ENCODE data around the gene KANSL3.
A peak's percentile ranks its signal among the peaks of the same experiment; 100 is the strongest.
"Not testable (repeated sequence)": the region's sequence is repeated elsewhere in the genome, so short reads cannot be mapped to it uniquely, and the experiment has no call there.

The KANSL3 gene

DNA sequence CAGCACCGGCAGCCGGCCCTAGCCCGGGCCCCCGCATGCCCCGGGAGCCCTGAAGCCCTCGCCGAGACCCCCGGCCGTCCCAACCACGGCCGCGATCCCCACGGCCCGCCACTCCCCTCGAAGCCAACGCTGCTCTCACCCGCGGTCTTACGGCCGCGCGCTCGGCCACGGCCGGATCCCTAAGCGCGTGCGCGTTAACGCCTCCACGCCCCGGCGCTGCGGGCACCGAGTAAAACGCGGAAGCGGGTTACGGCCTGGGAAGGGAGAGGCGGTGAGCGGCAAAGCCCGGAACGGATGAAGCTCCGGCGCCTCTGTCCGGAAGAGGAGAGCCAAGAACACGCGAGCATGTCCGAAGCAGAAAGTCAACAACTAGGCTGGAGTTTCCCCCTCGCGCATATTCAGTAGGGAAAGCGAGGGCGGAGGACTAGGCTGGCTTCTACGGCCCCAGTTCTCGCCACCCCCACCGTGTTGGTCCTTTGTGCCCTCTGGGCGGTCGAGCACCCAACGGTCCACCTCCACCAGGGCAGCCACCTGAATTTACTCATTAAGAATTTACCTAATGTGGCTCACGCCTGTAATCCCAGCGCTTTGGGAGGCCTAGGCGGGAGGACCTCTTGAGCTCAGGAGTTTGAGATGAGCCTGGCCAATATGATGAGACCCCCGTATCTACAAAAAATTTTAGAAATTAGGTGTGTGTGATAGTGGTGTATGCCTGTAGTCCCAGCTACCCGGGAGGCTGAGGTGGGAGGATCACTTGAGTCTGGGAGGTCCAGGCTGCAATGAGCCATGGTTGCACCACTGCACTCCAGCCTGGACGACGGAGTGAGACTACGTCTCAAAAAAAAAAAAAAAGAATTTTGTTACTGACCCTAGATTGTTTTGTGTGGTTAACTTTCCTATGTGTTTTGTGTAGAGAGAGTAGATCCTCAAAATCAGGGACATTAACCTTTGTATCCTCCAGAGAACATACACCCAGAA lies at the start of gene KANSL3:
Gene KANSL3, minus strand, starts transcription at position 169 of the 978 bp plus-strand sequence. CDS start 1,177 bp downstream, outside the sequence.
- peak; percentile 80 to 84 for DNase-seq (ENCODE audit: low read depth in 1 of 2, low spot score in 1 of 2)

DNA sequence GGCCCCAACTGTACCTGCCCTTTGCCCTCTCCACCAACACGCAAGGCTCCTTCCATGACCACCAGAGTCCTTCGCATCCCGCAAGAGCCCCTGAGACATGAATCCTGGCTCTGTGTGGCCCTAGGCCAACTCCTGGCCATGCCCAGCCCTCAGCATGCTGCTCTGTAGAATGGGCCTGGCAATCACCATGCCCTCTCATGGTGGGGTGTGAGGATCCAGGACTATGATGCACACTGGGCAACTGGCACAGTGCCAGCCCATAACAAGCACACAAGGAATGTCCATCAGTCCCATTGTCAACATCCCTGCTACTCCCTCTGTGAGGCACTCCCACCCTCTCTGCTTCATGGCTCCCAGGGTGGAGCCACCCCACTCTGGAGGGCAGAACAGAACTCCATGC lies 49.2 kb upstream of the KANSL3 start:
- DNase-seq (ENCODE audit: low read depth in 1 of 2, low spot score in 1 of 2), result no peak

DNA sequence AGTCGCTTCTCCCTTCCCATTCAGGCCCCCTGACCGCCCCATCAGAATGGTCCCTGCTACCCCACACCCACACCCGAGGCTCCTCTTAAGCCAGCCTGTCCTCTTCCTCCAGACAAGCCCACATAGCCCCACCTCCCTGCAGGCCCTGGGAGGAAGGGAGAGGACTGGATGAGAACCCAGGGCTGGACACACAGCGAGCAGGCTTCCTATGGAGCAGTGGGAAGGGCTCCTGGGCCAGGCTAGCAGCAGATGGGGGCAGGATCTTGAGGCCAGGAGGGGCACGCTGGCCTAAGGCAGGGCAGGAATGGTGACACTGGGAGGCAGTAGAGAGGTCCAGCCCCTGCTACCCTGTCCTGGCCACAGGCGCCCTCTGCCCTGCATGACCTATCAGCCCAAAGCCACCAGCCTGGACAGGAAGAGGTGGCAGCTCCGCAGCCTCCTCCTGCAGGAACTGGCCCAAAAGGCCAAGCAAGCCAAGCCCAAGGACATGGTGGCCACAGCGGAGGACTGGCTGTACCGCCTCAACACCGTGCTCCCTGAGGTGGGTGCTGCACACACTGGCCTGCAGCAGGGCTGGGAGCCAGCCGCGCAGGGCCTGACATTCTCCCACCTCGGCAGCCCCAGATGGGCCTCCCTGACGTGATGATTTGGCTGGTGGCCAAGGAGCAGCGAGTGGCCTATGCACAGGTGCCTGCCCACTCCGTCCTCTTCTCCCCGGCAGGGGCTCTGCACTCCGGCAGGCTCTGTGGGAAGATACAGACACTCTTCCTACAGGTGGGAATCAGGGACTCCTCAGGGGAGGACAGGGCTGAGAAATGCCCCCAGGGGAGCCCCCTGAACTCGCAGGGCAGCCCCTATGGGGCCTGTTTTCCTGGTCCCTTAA lies 47.7 kb upstream of the KANSL3 start:
- no peak for DNase-seq (ENCODE audit: low read depth in 1 of 2, low spot score in 1 of 2)

DNA sequence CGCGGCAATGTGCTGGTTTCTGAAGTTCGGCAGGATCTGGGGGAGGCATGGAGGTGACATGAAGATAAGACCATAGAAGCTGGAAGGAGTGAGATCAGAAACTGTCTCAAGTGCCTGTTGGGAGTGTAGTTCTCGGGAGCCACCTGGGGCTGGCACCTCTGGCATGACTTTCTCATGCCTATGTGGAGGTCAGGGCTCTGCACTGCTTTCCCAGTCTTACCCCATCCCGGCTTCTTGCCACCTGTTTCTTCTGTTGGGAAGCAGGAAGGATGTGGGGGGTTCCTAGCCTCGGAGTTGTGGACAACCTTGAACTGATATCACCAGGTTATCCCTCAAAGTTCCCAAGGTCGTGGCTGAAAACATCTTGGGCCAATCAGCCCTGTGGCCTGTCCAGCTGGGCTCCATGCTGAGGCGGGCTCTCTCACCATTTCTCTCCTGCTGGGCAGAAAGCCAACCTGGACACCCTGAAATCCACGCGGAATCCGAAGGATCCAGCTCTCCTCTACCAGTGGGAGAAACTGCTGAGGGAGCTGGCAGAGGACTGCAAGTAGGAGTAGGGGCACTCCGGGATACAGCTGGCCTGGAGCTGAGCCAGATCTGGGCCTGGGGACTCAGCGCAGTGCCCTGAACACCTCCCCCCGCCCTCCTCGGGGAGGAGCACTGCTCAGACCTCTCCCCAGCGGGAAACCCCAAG lies 46.9 kb upstream of the KANSL3 start:
- no peak for DNase-seq (ENCODE audit: low read depth in 1 of 2, low spot score in 1 of 2)

DNA sequence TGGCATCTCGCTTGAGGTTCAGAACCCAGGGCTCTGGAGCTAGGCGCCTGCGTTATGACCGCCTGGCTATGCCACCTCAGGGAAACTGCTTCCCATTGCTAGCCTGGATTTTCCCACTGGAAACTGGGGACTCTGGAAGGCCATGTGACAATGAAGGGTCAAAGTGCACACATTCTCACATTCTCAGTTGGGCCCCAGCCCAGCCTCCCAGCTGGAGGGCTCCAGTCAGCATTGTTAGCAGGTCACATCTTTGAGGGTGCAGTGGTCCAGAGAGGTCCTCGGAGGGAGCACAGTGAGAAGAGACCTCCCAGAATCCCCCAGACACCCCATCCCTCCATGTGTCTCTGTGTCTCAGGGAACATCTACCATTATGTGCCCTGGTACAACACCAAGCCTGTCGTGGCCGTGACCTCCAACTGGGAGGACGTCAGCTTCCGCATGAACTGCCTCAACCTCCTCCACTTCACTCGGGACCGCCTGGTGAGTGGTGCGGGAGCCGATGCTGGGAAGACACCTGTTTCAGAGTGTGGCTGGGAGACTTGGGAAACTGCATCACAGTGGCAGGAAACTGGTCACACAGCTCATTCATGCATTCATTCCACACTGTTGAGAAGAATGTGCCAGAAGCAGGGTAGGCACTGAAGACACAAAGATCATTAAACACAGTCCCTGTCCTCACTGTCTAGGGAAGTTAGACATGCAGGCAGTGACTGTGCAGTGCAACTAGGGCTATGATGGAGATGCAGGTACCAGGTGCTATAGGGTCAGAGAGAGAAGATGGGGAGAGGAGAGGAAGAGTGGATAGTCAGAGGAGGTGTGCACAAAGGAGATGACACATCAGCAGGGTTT lies 46.1 kb upstream of the KANSL3 start:
- DNase-seq (ENCODE audit: low read depth in 1 of 2, low spot score in 1 of 2), result no peak

DNA sequence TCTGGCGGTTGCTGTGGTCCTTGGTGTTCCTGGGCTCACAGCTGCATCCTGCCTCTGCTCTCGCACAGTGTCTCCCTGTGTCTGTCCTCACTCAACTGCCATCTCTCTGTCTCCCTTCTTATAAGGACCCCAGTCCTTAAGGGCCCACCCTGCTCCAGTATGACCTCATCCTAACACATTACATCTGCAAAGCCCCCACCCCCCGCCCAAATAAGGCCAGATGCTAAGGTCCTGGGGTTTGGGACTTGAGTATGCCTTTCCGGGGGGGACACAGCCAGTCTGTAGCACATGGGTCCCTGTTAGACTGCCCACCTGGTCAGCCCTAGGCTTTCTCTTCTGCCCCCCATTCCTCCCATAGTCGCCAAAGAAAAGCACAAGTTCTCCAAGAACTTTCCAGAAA lies 45.2 kb upstream of the KANSL3 start:
- DNase-seq (ENCODE audit: low read depth in 1 of 2, low spot score in 1 of 2), result no peak

DNA sequence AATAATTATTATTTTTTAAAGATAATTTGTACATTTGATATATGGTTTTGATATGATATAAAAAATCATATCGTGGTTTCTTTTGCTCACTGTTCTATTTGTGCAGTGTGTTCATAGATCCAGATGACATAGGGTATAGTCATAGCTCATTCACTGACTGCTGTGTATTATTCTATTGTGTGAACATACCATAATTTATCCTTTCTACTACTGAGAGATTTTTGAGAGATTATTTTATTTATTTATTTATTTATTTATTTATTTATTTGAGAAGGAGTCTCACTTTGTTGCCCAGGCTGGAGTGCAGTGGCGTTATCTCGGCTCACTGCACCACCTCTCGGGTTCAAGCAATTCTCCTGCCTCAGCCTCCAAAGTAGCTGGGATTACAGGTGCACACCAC lies 43.4 kb upstream of the KANSL3 start:
- no peak for DNase-seq (ENCODE audit: low read depth in 1 of 2, low spot score in 1 of 2)

DNA sequence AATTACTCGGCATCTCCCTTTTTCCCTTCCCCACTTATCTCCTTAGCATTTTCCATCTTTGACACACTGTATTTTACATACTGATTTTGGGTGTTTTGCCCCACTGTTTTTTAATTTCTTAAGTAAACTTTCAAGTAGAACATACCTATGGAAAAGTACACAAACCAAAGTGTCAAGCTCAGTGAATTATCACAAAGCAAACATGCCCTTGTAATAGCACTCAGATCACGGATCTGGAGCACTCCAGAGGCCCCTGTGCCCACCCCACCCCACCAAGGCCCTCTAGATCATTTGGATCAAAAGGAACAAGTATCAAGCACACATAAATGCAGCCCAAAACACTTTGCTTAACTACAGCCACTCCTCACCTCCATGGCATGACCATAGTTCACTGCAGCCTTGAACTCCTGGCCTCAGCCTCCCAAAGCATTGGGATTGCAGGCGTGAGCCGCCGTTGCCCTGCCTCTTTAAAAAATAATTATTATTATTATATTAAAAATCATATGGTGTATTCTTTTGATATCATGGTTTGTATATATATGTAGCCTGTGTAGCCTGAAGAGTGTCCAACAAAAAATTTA lies 42.5 kb upstream of the KANSL3 start:
- no peak for DNase-seq (ENCODE audit: low read depth in 1 of 2, low spot score in 1 of 2)

DNA sequence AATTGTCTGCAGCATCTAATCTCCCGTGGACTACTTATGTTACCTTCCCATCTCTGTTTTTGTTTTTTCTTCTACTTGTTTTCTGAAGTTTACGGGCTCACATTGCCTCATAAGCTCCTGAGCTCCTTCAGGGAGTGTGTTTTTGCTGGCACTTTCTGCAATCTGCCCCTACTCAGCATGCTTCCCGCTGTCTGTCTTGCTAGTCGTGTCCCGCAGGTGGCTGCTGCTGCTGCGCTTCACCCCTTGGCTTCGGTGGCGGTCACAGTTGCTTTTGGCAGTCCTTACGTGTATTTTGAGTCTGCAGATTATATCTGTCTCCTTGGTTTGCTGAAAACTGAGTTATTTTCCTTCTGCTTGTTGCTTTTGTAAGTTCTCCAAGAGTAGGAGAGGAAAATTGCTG lies 41.7 kb upstream of the KANSL3 start:
- DNase-seq (ENCODE audit: low read depth in 1 of 2, low spot score in 1 of 2), result no peak

DNA sequence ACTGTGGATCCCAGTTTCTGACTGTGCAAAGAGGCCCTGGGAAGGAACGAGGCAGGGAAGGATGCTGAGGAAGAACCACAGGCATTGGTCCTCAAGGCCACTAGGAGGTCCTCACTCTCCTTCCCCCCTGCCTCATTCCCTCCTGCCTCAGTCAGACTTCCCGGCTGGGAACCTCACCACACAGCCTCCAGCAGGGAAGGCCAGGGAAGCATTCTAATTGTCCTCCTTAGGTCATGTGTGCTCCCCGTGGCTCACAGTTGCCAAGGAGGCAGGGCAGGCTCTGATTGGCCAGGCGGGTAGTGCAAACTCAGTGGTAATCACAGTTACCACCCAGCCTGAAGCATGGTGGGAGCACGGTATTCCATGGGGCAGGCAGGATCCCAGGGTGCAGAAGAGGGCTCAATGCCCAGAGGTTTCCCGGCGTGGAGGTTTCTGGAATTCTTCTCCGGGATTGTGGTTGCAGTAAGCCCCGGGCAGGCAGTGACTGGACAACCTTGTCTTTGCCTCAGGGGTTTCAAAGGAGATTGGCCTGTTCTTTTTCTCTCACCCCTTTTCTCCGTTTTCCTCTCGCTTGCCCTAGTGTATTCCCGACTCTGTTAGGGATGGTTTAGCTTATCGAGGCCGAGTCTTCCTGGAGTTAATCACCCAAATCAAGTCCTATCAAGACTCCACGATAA lies 31.6 kb upstream of the KANSL3 start:
- DNase-seq (ENCODE audit: low read depth in 1 of 2, low spot score in 1 of 2), result no peak

DNA sequence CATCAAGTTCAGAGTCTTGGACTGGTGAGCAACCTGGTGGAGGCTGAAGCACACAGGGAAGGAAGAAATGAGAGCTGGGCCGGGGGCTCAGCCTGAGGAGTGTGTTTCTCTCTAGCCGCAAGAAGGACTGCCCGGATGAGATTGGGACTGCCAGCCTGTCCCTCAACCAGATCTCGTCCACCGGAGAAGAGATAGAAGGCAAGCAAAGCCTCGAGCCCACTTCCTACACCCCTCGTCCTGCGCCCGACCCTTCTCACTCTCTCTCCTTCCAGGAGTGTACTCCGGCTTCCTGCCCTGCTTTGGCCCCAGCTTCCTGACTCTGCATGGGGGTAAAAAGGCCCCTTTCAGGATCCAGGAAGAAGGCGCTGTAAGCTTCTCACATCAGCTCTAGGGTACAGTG lies 30.7 kb upstream of the KANSL3 start:
- no peak for DNase-seq (ENCODE audit: low read depth in 1 of 2, low spot score in 1 of 2)

DNA sequence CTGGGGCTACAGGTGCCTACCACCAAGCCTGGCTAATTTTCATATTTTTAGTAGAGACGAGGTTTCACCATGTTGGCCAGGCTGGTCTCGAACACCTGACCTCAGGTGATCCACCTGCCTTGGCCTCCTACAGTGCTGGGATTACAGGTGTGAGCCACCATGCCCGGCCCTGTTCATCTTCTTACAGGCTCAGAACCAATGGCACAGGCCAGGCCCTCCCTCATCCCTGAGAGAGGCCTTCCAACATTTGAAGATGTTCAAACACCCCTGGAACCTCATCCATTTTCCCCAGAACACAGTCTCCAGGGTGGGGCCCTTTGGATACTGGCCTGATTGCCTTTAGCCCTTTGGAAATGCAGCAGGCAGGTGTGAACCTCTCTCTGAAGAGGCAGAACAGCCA lies 27.6 kb upstream of the KANSL3 start:
- not testable (repeated sequence) for DNase-seq (ENCODE audit: low read depth in 1 of 2, low spot score in 1 of 2)

DNA sequence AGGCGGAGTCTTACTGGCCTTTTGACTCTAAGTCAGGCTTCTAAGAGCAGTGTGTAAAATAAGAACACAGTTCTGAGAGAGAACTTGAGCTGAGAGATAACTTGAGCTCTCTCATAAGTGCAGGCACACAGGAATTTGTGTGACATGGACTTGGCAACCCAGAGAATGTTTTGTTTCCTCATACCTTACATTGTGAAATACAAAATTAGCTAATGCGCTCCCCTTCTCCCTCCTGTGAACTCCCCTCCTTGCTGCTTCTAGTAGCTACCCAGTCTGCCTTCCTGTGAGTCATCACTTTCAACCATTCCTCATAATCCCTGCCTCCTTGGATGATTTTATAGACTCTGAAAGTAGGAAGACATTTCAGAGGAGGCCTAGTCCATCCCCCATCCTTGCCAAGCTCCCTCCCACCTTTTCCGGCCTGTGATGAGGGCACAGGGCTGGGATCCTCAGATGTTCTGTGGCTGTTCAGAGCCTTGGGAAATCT lies 27.0 kb upstream of the KANSL3 start:
- DNase-seq (ENCODE audit: low read depth in 1 of 2, low spot score in 1 of 2), result no peak

DNA sequence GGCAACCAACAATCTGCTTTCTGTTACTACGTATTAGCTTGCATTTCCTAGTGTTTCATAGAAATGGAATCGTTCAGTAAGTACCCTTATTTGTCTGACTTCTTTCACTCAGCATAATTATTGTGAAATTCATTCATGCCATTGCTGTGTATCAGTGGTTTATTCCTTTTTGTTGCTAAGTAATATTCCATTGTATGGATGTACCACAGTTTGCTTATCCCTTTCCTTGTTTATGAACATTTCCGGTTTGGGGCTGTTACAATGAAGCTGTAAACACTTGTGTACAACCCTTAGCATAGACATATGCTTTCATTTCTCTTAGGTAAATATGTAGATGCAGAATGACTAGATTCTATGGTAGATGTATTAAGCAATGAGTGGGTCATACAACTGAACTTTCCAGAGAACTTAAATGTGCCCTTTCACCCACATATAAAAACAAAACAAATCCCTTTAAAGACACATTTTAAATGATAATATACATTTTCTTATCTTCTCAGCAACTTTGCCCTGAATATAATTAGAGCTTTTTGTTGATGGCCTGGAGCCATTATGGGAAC lies 26.3 kb upstream of the KANSL3 start:
- DNase-seq (ENCODE audit: low read depth in 1 of 2, low spot score in 1 of 2), result no peak

DNA sequence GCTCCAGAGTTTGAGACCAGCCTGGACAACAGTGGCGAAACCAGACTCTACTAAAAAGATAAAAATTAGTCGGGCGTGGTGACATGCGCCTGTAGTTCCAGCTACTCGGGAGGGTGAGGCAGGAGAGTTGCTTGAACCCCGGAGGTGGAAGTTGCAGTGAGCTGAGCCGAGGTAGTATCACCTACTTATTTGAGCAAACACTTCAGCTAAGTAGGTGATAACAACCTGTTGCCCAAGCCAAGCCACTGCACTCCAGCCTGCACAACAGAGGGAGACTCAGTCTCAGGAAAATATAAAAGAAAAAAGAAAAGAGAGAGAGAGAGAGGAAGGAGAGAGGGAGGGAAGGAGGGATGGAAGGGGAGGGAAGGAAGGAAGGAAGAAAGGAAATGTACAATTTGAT lies 25.7 kb upstream of the KANSL3 start:
- DNase-seq (ENCODE audit: low read depth in 1 of 2, low spot score in 1 of 2), result no peak

DNA sequence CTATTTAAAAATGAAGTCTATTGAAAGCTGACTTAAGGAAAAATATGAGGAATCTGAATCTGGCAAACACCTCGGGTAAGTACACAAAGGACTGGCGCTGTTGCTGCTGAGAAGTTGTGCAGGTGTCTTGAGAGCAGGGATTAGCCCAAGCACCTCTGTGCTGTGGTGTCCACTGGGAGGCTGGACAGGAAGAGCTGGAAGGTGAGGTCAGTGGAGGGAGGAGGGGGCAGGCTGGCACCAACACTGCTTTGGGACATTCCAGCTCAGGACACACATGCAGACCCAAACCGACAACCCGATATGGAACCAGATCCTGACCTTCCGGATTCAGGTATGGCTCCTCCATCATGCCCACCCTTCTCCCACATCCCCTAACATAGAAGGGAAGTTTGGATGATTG lies 25.1 kb upstream of the KANSL3 start:
- no peak for DNase-seq (ENCODE audit: low read depth in 1 of 2, low spot score in 1 of 2)

DNA sequence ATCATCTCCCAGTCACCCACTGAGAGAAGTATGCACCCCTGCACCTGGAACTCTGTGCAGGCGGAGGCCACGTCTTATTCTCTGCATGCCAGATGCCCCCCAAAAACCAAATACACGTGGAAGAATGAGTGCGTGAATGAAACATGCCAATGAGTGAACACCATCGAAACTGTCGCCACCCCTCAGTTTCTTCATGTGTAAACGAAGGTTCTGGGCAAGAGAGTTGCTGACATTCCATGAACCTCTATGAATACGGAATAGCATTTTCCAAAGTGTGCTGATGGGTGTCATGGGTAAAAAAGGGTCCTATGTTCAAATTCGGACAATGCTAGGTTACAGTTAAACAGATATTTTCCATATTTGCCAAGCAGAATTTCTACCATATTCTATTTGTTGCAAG lies 24.2 kb upstream of the KANSL3 start:
- DNase-seq (ENCODE audit: low read depth in 1 of 2, low spot score in 1 of 2), result no peak

DNA sequence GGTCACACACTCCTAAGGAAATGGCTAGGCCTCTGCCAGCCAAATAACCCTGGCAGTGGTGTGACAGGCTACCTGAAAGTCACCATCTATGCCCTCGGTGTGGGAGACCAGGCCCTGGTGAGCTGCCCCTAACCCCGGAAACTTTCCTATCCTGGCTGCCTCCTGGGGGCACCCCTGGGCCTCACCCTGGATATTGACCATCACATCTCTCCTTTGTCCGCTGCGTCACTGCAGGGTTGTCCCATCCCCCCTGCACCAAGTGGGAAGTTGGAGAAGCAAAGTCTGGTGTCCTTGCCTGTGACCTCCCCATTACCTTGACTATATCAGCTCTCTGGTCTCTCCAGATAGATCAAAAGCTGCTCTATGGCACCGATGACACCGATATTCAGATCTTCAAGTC lies 23.2 kb upstream of the KANSL3 start:
- no peak for DNase-seq (ENCODE audit: low read depth in 1 of 2, low spot score in 1 of 2)

DNA sequence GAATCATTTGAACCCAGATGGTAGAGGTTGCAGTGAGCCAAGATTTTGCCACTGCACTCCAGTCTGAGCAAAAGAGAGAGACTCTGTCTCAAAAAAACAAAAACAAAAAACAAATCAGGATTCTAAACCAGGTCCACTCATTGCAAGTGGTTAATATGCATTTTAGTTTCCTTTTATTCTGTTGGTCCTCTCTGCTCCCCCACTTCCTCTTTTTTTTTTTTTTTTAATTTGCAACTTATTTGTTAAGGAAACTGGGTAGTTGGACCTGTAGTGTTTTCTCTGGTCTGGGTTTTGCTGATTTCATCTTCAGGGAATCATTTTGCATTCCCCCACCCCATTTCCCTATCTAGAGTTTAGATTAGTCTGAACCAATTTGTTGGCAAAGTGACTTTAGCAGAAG lies 18.4 kb upstream of the KANSL3 start:
- no peak for DNase-seq (ENCODE audit: low read depth in 1 of 2, low spot score in 1 of 2)

All from stimulated activated CD4-positive, alpha-beta T cell treated with anti-CD3 and anti-CD28 coated beads, Interleukin-15, amount 100 ng/mL, for 1 hour (primary cell).